Stimulated activated CD4-positive, alpha-beta T cell treated with anti-CD3 and anti-CD28 coated beads, TNF-alpha, amount 100 ng/mL, for 24 hours (primary cell): ENCODE data around the gene DLGAP1.
"Not testable (repeated sequence)": the region's sequence is repeated elsewhere in the genome, so short reads cannot be mapped to it uniquely, and the experiment has no call there.

Experiments
- DNase-seq, 3 experiments: peaks; one replicate each; pipeline ENCODE4 v3.0.0-alpha.2; 2020; ENCODE audit warnings: low read depth in 3 of 3

DLGAP1 gene

GRCh38 chr18:3658529-3658928, 796.6 kb downstream of the DLGAP1 start:
- DNase-seq: no peak

GRCh38 chr18:3655254-3656050, 799.7 kb downstream of the DLGAP1 start:
- no peak for DNase-seq

GRCh38 chr18:3654442-3655253, 800.5 kb downstream of the DLGAP1 start:
- DNase-seq: no peak

GRCh38 chr18:3653851-3654441, 801.2 kb downstream of the DLGAP1 start:
- no peak for DNase-seq

GRCh38 chr18:3653263-3653850, 801.8 kb downstream of the DLGAP1 start:
- DNase-seq: no peak

- DNase-seq: peak; percentile 50 to 75 (median 54)
Measured at GRCh38 chr18:3652380-3653262, 802.5 kb downstream of the DLGAP1 start.

GRCh38 chr18:3651266-3651665, 803.8 kb downstream of the DLGAP1 start:
- DNase-seq: no peak

- not testable (repeated sequence) for DNase-seq
Measured at GRCh38 chr18:3650521-3651042, 804.5 kb downstream of the DLGAP1 start.

GRCh38 chr18:3649633-3650426, 805.3 kb downstream of the DLGAP1 start:
- DNase-seq: no peak

- no peak for DNase-seq
Measured at GRCh38 chr18:3649135-3649632, 805.9 kb downstream of the DLGAP1 start.

GRCh38 chr18:3648641-3649040, 806.5 kb downstream of the DLGAP1 start:
- DNase-seq: no peak

- DNase-seq: no peak
Measured at GRCh38 chr18:3648200-3648599, 806.9 kb downstream of the DLGAP1 start.

- DNase-seq: no peak
Measured at GRCh38 chr18:3647636-3648035, 807.5 kb downstream of the DLGAP1 start.

GRCh38 chr18:3645384-3646156, 809.5 kb downstream of the DLGAP1 start:
- DNase-seq: no peak

- no peak for DNase-seq
Measured at GRCh38 chr18:3634250-3634939, 820.7 kb downstream of the DLGAP1 start.

- no peak for DNase-seq
Measured at GRCh38 chr18:3631887-3632286, 823.2 kb downstream of the DLGAP1 start.

GRCh38 chr18:3626929-3627458, 828.1 kb downstream of the DLGAP1 start:
- DNase-seq: no peak

- no peak for DNase-seq
Measured at GRCh38 chr18:3625742-3626091, 829.4 kb downstream of the DLGAP1 start.
